Measurements from ENCODE around the gene KLHL34.

Gene KLHL34

DNA sequence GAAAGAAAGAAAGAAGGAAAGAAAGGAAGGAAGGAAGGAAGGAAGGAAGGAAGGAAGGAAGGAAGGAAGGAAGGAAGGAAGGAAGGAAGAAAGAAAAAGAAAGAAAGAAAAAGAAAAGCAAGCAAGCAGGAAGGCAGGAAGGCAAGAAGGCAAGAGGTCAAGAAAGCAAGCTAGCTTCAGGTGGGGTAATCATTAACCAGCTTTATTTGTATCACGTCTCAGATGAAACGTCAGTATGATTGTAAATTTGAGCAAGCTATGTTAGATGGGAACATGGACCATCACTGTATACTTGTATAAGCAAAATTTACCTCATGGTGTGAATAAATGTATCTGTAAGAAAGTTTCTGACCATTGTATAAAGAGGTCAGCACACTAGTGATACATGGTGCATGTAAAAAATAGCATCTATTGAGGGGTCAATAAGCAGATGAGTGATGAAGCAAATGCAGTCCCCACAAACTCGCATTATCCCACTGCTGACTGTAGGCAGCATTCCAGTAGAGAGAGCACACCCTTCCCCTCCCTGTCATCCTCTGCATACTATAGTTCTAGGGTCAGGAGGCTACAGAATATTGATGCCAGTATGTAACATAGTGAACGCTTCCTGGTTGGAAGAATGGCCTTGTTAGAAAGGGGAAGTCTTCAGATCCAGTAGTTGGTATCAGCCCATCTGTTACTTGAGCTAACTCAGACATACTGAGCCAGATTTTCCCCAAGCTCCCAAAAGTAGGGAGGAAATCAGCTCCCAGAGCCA lies 16.5 kb upstream of the KLHL34 start:
- H3K36me3 Mint-ChIP-seq (ENCODE audit: low read depth) = no peaks in the 10 kb centered on the region
- no peak overlapping the region for H3K27ac Mint-ChIP-seq
- no peak overlapping the region for H3K4me3 Mint-ChIP-seq
- no peaks in the 10 kb centered on the region for H3K9me3 Mint-ChIP-seq
- H3K4me1 Mint-ChIP-seq = peaks cover 5% of the 10 kb centered on the region
- peaks cover 3% of the 10 kb centered on the region for H3K27me3 Mint-ChIP-seq (ENCODE audit: low read depth)
- TF ChIP-seq, protein P1, sequence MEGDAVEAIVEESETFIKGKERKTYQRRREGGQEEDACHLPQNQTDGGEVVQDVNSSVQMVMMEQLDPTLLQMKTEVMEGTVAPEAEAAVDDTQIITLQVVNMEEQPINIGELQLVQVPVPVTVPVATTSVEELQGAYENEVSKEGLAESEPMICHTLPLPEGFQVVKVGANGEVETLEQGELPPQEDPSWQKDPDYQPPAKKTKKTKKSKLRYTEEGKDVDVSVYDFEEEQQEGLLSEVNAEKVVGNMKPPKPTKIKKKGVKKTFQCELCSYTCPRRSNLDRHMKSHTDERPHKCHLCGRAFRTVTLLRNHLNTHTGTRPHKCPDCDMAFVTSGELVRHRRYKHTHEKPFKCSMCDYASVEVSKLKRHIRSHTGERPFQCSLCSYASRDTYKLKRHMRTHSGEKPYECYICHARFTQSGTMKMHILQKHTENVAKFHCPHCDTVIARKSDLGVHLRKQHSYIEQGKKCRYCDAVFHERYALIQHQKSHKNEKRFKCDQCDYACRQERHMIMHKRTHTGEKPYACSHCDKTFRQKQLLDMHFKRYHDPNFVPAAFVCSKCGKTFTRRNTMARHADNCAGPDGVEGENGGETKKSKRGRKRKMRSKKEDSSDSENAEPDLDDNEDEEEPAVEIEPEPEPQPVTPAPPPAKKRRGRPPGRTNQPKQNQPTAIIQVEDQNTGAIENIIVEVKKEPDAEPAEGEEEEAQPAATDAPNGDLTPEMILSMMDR (IDR thresholded peaks at IDR 0.05; ENCODE audit: unreplicated experiment in 3 of 3) = no peak

DNA sequence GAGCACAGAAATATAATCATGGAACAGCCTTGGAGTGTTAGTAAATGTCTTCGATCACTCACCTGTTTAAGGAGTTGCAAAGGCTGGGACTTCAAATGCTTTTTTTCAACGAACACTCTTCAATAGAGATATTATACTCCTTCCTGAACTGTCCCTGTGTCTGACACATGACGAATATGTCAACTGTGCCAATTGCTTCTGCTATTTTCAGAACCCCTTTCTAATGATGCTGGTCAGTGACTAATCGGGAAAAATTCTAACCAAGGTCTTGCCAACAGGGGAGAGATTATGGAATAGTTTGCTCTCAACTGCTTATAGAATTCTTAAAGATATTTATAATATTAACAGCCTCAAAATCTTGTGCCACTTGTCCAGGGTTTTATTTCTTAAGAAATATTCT lies 8.5 kb upstream of the KLHL34 start:
- Mint-ChIP-seq H3K9me3 (no peaks in the 10 kb centered on the region), H3K27ac (no peak overlapping the region), H3K27me3 (ENCODE audit: low read depth) (no peaks in the 10 kb centered on the region), H3K4me1 (peaks cover 16% of the 10 kb centered on the region), H3K36me3 (ENCODE audit: low read depth) (no peaks in the 10 kb centered on the region), H3K4me3 (no peak overlapping the region)
- TF ChIP-seq, protein P1 (IDR thresholded peaks at IDR 0.05; ENCODE audit: unreplicated experiment in 3 of 3) = no peak

DNA sequence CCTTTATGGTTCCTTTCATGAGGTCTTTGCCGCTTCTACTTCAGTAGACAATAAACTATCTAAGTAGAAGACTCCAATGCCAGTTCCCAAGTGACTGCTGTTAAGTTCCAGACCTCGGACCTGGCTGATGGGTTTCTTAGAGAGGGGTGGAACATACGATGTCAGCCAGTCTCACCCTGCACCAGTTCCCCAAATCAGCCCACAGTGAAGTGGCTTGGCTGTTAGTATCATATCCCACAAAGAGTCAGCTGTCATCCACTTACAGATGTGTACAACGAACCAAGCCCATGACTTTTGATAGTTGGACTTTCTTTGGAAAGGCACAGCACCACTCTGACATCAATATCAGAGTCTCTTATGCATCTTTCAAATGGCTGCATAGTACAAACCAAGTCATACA lies 8.1 kb upstream of the KLHL34 start:
- Mint-ChIP-seq H3K27me3 (ENCODE audit: low read depth) (no peaks in the 10 kb centered on the region), H3K9me3 (no peaks in the 10 kb centered on the region), H3K36me3 (ENCODE audit: low read depth) (no peaks in the 10 kb centered on the region), H3K27ac (no peak overlapping the region), H3K4me1 (peaks cover 16% of the 10 kb centered on the region), H3K4me3 (no peak overlapping the region)
- TF ChIP-seq, protein P1 (IDR thresholded peaks at IDR 0.05; ENCODE audit: unreplicated experiment in 3 of 3) = no peak

DNA sequence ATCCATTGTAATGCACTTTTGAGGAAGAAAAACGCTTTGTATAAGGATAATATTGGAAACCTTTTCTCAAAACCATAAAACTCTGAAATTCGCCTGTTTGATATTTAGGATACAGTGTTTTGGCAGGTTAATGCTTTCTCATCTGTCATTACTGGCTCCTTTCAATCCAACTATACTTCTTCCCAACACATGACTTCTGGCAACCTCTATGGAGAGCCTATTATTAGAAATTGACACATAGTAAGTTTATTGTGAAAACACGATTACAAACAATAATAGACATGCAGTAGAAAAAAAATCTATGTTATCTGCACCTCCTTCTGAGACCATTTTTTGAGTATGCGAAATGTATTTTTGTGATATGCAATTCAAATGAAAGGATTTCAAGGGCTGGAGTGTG lies 4.6 kb upstream of the KLHL34 start:
- Mint-ChIP-seq H3K9me3 (peaks cover 4% of the 10 kb centered on the region), H3K4me1 (peaks cover 30% of the 10 kb centered on the region), H3K27ac (no peak overlapping the region), H3K4me3 (no peak overlapping the region), H3K27me3 (ENCODE audit: low read depth) (no peaks in the 10 kb centered on the region), H3K36me3 (ENCODE audit: low read depth) (peaks cover 4% of the 10 kb centered on the region)
- TF ChIP-seq, protein P1 (IDR thresholded peaks at IDR 0.05; ENCODE audit: unreplicated experiment in 3 of 3) = no peak

DNA sequence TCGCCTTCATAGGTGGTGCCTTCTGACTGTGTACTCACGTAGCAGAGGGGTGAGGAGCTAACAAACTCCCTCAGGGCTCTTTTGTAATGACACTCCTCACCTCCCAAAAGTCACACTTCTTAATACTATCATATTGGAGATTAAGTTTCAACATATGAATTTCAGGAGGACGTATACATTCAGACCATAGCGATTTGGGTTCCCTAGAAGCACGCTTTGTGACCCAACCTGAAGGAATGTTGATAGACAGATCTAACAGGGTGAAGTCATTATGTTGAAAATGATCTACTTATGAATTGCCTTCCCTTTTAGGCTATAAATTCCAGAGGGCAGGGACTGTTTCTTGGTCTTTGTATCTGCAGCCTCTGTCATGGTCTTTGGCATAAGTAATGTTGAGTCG lies 3.2 kb upstream of the KLHL34 start:
- H3K27me3 Mint-ChIP-seq (ENCODE audit: low read depth) = no peaks in the 10 kb centered on the region
- peaks cover 21% of the 10 kb centered on the region for H3K4me1 Mint-ChIP-seq
- no peak overlapping the region for H3K27ac Mint-ChIP-seq
- TF ChIP-seq, protein P1 (IDR thresholded peaks at IDR 0.05; ENCODE audit: unreplicated experiment in 3 of 3) = no peak
- peaks cover 4% of the 10 kb centered on the region for H3K9me3 Mint-ChIP-seq
- H3K36me3 Mint-ChIP-seq (ENCODE audit: low read depth) = peaks cover 4% of the 10 kb centered on the region
- no peak overlapping the region for H3K4me3 Mint-ChIP-seq

DNA sequence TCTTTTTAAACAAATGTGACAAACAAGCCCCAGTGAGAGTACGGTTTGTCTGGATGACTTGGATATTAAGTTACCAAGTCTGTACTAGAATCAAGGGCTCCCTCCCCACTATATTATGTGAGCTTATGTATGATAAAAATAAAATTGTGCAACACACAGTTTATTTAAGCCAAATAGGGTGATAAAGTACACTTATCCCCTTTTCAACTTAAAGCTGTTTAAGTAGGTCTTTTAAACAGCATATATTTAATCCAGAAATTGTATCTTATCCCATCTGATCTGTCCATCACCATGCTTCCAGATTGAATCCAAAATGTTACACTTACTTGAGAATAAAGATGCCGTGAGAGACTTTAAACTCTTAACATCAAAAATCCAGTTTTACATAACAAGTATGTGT lies 2.0 kb upstream of the KLHL34 start:
- Mint-ChIP-seq H3K4me3 (no peak overlapping the region), H3K27ac (peak overlapping the region in 1 of 3 experiments; percentile 15), H3K4me1 (peaks cover 26% of the 10 kb centered on the region), H3K9me3 (peaks cover 4% of the 10 kb centered on the region), H3K27me3 (ENCODE audit: low read depth) (no peaks in the 10 kb centered on the region), H3K36me3 (ENCODE audit: low read depth) (peaks cover 4% of the 10 kb centered on the region)
- TF ChIP-seq, protein P1 (IDR thresholded peaks at IDR 0.05; ENCODE audit: unreplicated experiment in 3 of 3) = no peak
